ENCODE data around the gene CACNA1H.
"Not testable (repeated sequence)": the region's sequence is repeated elsewhere in the genome, so short reads cannot be mapped to it uniquely, and the experiment has no call there.

Gene CACNA1H

DNA sequence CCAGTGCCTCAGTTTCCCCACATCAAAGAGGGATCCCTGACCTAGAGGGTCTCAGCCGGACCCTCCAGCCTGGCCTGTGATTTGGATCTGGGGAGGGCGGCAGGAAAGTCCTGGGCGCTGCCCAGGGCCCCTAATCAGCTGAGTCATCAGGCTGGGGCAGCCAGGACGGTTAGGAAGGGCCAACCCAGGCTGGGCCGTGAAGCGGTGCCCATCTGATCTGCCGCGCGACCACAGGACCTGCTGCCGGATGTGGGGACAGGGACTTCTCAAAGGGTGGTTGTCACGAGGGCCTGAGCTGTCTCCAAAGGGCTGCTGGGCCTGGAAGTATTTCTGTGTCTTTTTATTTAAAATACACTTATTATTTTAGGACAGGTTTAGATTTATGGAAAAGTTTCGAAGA lies 92.0 kb downstream of the CACNA1H start:
- H3K27me3 ChIP-seq (ENCODE audit: control insufficient read depth, insufficient read depth, low read length), result peaks cover 20% of the 10 kb centered on the region
- no peak overlapping the region for H3K9ac ChIP-seq (ENCODE audit: low read depth, low read length)
- no peak overlapping the region for H3K4me3 ChIP-seq (ENCODE audit: low read length)
- no peaks in the 10 kb centered on the region for H3K9me3 ChIP-seq (replicated peaks; ENCODE audit: low read length)
- no peaks in the 10 kb centered on the region for H3K36me3 ChIP-seq (ENCODE audit: insufficient read depth, low read length)
- H3K4me1 ChIP-seq (ENCODE audit: control insufficient read depth, insufficient read depth, low read length), result no peaks in the 10 kb centered on the region
- H3K4me2 ChIP-seq (ENCODE audit: low read length), result no peak overlapping the region

DNA sequence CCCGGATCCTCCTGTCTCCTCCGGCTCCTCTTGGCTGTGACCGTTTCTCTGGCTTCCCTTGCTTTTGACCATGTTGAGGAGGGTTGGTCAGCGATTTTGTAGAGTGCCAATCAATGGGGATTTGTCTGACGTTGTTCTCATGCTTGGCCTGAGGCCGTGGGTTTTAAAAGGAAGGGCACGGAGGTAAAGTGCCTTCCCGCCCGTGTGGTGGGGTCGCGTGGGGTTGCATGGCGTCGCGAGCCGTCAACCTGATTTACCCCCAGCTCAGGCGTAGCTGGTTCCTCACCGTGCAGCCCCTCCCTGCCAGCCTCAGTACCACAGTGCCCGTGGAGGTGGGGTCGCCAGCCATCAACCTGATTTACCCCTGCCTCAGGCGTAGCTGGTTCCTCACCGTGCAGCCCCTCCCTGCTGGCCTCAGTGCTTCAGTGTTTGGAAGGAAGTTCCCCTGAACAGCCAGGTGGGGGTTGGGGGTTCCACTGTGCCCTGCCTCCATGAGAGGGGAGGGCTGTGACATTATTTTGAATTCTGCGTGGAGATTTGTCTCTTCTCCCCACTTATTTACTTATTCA lies 92.6 kb downstream of the CACNA1H start:
- no peaks in the 10 kb centered on the region for H3K9me3 ChIP-seq (replicated peaks; ENCODE audit: low read length)
- peaks cover 20% of the 10 kb centered on the region for H3K27me3 ChIP-seq (ENCODE audit: control insufficient read depth, insufficient read depth, low read length)
- no peak overlapping the region for H3K4me3 ChIP-seq (ENCODE audit: low read length)
- no peaks in the 10 kb centered on the region for H3K36me3 ChIP-seq (ENCODE audit: insufficient read depth, low read length)
- no peaks in the 10 kb centered on the region for H3K4me1 ChIP-seq (ENCODE audit: control insufficient read depth, insufficient read depth, low read length)
- no peak overlapping the region for H3K4me2 ChIP-seq (ENCODE audit: low read length)
- H3K9ac ChIP-seq (ENCODE audit: low read depth, low read length), result no peak overlapping the region

DNA sequence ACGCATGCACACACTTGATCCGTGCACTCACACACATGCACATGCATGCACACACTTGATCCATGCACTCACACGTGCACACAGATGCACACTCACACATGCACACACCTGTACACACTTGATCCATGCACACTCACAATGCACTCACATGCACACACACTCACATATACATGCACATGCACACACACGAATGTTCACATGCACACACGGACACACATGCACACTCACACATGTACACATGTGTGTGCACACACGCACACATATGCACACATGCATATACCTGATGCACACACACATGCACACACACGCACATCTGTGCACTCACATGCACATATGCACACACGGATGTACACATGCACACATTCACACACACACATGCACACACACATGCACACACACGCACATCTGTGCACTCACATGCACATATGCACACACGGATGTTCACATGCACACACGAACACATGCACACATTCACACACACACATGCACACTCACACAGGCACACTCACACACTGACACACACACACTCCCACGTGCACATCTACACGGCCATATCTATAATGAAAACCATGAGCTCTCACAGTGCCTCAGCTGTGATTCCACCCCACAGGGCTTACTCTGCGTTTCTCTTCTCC lies 95.1 kb downstream of the CACNA1H start:
- not testable (repeated sequence) for H3K9me3 ChIP-seq (replicated peaks; ENCODE audit: low read length); H3K4me1 ChIP-seq (ENCODE audit: control insufficient read depth, insufficient read depth, low read length); H3K36me3 ChIP-seq (ENCODE audit: insufficient read depth, low read length); H3K4me3 ChIP-seq (ENCODE audit: low read length); H3K9ac ChIP-seq (ENCODE audit: low read depth, low read length); H3K4me2 ChIP-seq (ENCODE audit: low read length)
- H3K27me3 ChIP-seq (ENCODE audit: control insufficient read depth, insufficient read depth, low read length), result peaks cover 20% of the 10 kb centered on the region

DNA sequence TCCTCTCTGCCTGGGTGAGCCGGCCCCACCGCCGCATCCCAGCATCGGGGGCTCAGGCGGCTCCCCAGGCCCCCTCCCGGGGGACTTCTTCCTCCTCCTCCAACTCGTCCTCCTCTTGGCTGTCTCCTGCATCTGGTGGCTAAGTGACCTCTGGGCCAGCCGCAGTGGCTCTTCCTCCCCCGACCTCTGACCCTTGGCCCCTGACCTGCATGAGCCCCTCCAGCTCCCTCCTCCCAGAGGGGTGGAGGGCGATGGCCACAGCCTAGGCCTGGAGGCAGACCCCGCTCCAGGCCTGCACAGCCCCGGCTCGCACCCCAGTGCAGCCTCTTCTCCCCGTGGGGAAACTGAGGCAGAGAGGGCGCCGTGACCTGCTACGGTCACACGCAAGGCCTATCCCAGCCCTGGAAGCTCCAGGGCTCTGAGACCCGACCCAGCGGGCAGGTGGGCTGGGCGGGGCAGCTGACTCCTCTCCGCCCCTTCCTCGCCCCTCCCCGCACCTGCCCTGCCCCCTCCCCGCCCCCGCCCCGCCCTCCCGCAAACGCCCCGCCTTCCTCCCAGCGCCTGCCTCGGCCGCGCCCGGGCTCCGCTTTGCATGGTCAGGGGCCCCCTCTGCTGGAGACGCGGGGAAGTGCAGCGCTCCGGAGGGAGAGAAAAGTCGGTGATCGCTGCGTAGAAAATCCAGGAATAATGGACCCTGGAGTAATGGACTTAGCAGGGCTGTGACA lies 96.3 kb downstream of the CACNA1H start:
- not testable (repeated sequence) for H3K4me2 ChIP-seq (ENCODE audit: low read length); H3K9me3 ChIP-seq (replicated peaks; ENCODE audit: low read length); H3K9ac ChIP-seq (ENCODE audit: low read depth, low read length); H3K4me1 ChIP-seq (ENCODE audit: control insufficient read depth, insufficient read depth, low read length); H3K4me3 ChIP-seq (ENCODE audit: low read length); H3K36me3 ChIP-seq (ENCODE audit: insufficient read depth, low read length)
- H3K27me3 ChIP-seq (ENCODE audit: control insufficient read depth, insufficient read depth, low read length), result peaks cover 20% of the 10 kb centered on the region

DNA sequence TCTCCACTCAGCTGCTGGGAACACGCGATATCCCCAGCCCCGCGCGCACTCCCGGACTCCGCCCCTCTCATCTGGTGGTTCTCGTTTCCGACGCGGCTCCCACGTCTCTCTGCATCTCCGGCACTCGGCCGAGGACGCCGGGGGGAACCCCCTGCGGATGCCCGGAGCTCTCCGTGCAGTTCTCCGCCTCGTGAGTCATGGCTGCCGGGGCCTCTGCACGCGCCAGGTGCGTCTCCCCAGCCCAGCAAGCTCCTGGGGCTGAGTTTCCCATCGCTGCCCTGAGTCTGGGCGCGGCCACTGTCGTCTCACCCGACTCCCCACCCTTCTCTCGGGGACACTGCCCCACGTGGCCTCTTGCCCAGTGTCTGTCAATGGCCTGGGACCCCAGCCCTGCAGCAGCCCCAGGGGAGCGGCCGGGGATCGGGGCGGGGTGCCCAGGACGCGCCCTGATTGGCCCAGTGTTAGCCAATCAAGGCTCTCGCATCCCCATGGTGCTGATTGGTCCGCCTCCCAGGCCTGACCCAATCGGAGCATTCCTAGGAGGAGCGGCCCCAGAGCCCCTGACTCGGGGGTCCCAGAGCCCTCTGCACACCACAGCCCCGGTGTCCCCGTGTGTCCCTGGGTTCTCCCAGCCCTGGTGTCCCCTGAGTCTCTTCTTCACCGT lies 100.9 kb downstream of the CACNA1H start:
- H3K27me3 ChIP-seq (ENCODE audit: control insufficient read depth, insufficient read depth, low read length); H3K9ac ChIP-seq (ENCODE audit: low read depth, low read length); H3K36me3 ChIP-seq (ENCODE audit: insufficient read depth, low read length); H3K4me2 ChIP-seq (ENCODE audit: low read length); H3K9me3 ChIP-seq (replicated peaks; ENCODE audit: low read length); H3K4me1 ChIP-seq (ENCODE audit: control insufficient read depth, insufficient read depth, low read length); H3K4me3 ChIP-seq (ENCODE audit: low read length): not testable (repeated sequence)

DNA sequence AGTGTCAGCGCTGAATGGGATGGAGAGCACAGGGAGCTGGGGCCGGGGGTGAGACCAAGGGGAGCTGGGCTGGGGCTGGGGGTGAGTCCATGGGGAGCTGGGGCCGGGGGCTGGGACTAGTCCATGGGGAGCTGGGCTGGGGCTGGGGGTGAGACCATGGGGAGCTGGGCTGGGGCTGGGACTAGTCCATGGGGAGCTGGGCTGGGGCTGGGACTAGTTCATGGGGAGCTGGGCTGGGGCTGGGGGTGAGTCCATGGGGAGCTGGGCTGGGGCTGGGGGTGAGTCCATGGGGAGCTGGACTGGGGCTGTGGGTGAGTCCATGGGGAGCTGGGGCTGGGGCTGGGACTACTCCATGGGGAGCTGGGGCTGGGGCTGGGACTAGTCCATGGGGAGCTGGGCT lies 101.9 kb downstream of the CACNA1H start:
- not testable (repeated sequence) for H3K4me2 ChIP-seq (ENCODE audit: low read length); H3K9ac ChIP-seq (ENCODE audit: low read depth, low read length); H3K4me3 ChIP-seq (ENCODE audit: low read length); H3K9me3 ChIP-seq (replicated peaks; ENCODE audit: low read length); H3K4me1 ChIP-seq (ENCODE audit: control insufficient read depth, insufficient read depth, low read length); H3K36me3 ChIP-seq (ENCODE audit: insufficient read depth, low read length)
- H3K27me3 ChIP-seq (ENCODE audit: control insufficient read depth, insufficient read depth, low read length), result peaks cover 10% of the 10 kb centered on the region

DNA sequence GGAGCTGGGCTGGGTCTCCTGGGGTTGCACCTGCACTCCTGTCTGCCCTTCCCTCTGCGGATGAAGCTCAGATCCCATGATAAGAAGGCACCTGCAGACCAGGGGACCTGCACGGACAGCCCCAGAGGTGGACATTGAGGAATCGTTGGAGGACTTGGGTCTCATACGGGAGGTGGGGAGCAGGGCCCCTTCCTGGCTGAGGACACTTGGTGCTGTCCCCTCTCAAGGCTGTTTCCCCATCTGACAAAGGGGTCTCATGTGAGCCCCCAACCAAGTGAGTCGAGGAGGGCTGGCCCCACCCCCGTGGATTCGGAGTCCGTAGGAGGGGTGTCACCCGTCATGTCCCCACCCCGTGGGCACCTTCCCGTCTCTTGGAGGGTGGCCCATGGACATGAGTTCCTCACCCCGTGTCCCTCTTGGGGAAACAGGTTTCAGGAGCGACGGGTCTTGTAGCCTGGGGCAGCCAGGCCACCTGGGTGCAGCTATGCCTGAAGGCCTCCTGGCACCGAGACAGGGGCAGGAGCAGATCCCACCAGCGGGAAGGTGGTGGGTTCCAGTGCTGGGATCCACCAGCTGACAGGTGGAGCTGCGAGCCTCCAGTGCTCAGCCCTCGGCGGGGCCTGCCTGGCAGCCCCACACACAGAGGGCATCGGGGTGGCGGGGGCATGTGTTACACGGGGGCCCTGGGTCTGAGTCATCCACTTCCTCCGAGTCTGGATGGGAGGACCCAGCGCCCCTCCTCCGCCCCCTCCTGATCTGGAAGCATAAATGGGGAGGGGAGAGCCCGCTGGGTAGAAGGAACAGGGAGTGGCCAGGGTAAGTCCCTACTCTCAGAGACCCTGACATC lies 102.6 kb downstream of the CACNA1H start, which contains the start of gene TPSD1:
Gene TPSD1 (plus strand): TSS at position 794 of the 847 bp plus-strand sequence. CDS start 212 bp downstream, outside the sequence.
- not testable (repeated sequence) for H3K4me2 ChIP-seq (ENCODE audit: low read length); H3K4me3 ChIP-seq (ENCODE audit: low read length); H3K36me3 ChIP-seq (ENCODE audit: insufficient read depth, low read length); H3K9ac ChIP-seq (ENCODE audit: low read depth, low read length); H3K4me1 ChIP-seq (ENCODE audit: control insufficient read depth, insufficient read depth, low read length); H3K9me3 ChIP-seq (replicated peaks; ENCODE audit: low read length)
- peaks cover 17% of the 10 kb centered on the region for H3K27me3 ChIP-seq (ENCODE audit: control insufficient read depth, insufficient read depth, low read length)

DNA sequence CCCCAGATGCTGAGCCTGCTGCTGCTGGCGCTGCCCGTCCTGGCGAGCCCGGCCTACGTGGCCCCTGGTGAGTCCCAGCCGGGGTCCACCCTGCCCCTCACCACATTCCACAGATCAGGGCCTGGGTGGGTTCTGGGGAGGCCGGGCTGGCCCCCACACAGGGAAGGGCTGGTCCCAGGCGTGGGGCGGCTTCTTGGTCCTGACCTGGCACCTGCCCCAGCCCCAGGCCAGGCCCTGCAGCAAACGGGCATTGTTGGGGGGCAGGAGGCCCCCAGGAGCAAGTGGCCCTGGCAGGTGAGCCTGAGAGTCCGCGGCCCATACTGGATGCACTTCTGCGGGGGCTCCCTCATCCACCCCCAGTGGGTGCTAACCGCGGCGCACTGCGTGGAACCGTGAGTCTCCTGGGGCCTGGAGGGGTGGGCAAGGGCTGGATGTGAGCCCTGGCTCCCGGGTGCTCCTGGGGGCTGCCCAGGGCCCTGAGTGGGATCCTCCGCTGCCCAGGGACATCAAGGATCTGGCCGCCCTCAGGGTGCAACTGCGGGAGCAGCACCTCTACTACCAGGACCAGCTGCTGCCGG lies 103.5 kb downstream of the CACNA1H start:
- H3K36me3 ChIP-seq (ENCODE audit: insufficient read depth, low read length); H3K4me2 ChIP-seq (ENCODE audit: low read length); H3K4me1 ChIP-seq (ENCODE audit: control insufficient read depth, insufficient read depth, low read length); H3K9ac ChIP-seq (ENCODE audit: low read depth, low read length); H3K9me3 ChIP-seq (replicated peaks; ENCODE audit: low read length); H3K4me3 ChIP-seq (ENCODE audit: low read length): not testable (repeated sequence)
- H3K27me3 ChIP-seq (ENCODE audit: control insufficient read depth, insufficient read depth, low read length), result peaks cover 25% of the 10 kb centered on the region

DNA sequence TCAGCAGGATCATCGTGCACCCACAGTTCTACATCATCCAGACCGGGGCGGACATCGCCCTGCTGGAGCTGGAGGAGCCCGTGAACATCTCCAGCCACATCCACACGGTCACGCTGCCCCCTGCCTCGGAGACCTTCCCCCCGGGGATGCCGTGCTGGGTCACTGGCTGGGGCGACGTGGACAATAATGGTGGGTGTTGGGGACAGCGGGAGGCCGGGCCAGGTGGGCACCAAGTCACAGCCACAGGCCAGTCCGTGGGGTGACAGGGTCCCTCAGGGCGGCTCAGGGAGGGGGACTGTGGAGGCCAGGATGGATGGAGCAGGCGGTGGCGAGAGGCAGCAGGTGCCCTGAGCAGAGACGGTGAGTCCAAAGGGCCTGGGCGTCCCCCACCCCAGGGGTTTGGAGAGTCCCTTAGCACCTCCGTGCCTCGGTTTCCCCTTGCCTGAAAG lies 104.0 kb downstream of the CACNA1H start:
- Histone ChIP-seq H3K9ac (ENCODE audit: low read depth, low read length) (no peak overlapping the region), H3K9me3 (replicated peaks; ENCODE audit: low read length) (no peaks in the 10 kb centered on the region), H3K4me2 (ENCODE audit: low read length) (no peak overlapping the region), H3K27me3 (ENCODE audit: control insufficient read depth, insufficient read depth, low read length) (peaks cover 30% of the 10 kb centered on the region), H3K4me3 (ENCODE audit: low read length) (no peak overlapping the region), H3K4me1 (ENCODE audit: control insufficient read depth, insufficient read depth, low read length) (no peaks in the 10 kb centered on the region), H3K36me3 (ENCODE audit: insufficient read depth, low read length) (no peaks in the 10 kb centered on the region)

DNA sequence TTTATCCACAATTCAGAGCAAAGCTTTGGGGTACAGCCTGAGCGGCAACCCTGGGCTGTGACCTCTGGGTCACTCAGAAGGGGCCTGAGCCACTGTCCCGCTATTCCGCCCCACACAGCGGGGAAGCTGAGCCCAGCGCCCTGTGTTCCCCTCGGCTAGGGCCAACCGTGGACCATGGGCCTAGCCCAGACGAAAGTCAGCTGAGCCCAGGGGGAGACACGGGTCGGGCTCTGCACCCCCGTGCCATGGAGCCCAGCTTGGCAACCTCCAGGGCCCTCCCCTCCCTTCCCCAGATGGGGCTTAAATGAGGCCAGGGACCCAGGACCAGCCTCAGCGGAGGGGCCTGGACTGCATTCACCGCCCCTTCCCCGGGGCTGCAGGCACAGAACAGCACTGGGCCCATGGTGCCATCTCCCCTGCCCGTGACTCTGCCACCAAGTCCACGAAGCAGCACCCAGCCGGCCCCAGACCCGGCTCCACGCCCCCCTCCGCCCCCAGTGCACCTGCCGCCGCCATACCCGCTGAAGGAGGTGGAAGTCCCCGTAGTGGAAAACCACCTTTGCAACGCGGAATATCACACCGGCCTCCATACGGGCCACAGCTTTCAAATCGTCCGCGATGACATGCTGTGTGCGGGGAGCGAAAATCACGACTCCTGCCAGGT lies 104.8 kb downstream of the CACNA1H start:
- H3K9ac ChIP-seq (ENCODE audit: low read depth, low read length), result no peak overlapping the region
- no peak overlapping the region for H3K4me2 ChIP-seq (ENCODE audit: low read length)
- H3K36me3 ChIP-seq (ENCODE audit: insufficient read depth, low read length), result no peaks in the 10 kb centered on the region
- peaks cover 38% of the 10 kb centered on the region for H3K27me3 ChIP-seq (ENCODE audit: control insufficient read depth, insufficient read depth, low read length)
- no peaks in the 10 kb centered on the region for H3K9me3 ChIP-seq (replicated peaks; ENCODE audit: low read length)
- H3K4me3 ChIP-seq (ENCODE audit: low read length), result no peak overlapping the region
- H3K4me1 ChIP-seq (ENCODE audit: control insufficient read depth, insufficient read depth, low read length), result no peaks in the 10 kb centered on the region
